Measurements from ENCODE around the gene TRABD.

TRABD gene

GRCh38 chr22:50173983-50174355 is 11.7 kb upstream of the TRABD start:
- no peak for DNase-seq (ENCODE audit: low read depth)
- no peak overlapping the region for H3K4me3 ChIP-seq (ENCODE audit: low read length)
- no peak for TF ChIP-seq CTCF (conservative IDR thresholded peaks at IDR 0.05; ENCODE audit: low read depth, low read length)

GRCh38 chr22:50174382-50175190 is 11.1 kb upstream of the TRABD start:
- DNase-seq (ENCODE audit: low read depth), result no peak
- no peak for TF ChIP-seq CTCF (conservative IDR thresholded peaks at IDR 0.05; ENCODE audit: low read depth, low read length)
- no peak overlapping the region for H3K4me3 ChIP-seq (ENCODE audit: low read length)

- no peak for DNase-seq (ENCODE audit: low read depth)
- H3K4me3 ChIP-seq (ENCODE audit: low read length), result no peak overlapping the region
- TF ChIP-seq CTCF (conservative IDR thresholded peaks at IDR 0.05; ENCODE audit: low read depth, low read length), result no peak
Observed at GRCh38 chr22:50175191-50175461, 10.6 kb upstream of the TRABD start.

GRCh38 chr22:50175921-50176849 is 9.5 kb upstream of the TRABD start:
- no peak for TF ChIP-seq CTCF (conservative IDR thresholded peaks at IDR 0.05; ENCODE audit: low read depth, low read length)
- no peak for DNase-seq (ENCODE audit: low read depth)
- H3K4me3 ChIP-seq (ENCODE audit: low read length), result no peak overlapping the region

- DNase-seq (ENCODE audit: low read depth), result no peak
- no peak for TF ChIP-seq CTCF (conservative IDR thresholded peaks at IDR 0.05; ENCODE audit: low read depth, low read length)
- H3K4me3 ChIP-seq (ENCODE audit: low read length), result no peak overlapping the region
Observed at GRCh38 chr22:50176850-50177536, 8.7 kb upstream of the TRABD start.

- no peak for TF ChIP-seq CTCF (conservative IDR thresholded peaks at IDR 0.05; ENCODE audit: low read depth, low read length)
- H3K4me3 ChIP-seq (ENCODE audit: low read length), result no peak overlapping the region
- DNase-seq (ENCODE audit: low read depth), result no peak
Observed at GRCh38 chr22:50177537-50178470, 7.9 kb upstream of the TRABD start.
